HEK293 (cell line): ENCODE data around the gene TLE3.

Source experiments
- ZBTB7A ChIP-seq: fragments of 450-650 bp; formaldehyde crosslinking; IDR thresholded peaks from 2 replicates; pipeline ENCODE4 v1.5.1; 2016; ENCODE audit warnings: low read depth, missing biosample characterization, missing genetic modification characterization
- ZNF416 ChIP-seq: fragments of 450-650 bp; formaldehyde crosslinking; IDR thresholded peaks from 2 replicates; pipeline ENCODE4 v1.5.1; 2016; ENCODE audit warnings: missing biosample characterization, missing genetic modification characterization
- ZNF549 ChIP-seq: fragments of 450-650 bp; IDR thresholded peaks from 2 replicates; pipeline ENCODE4 v1.5.1; 2018; ENCODE audit warnings: missing biosample characterization, missing genetic modification characterization, mild to moderate bottlenecking, inconsistent platforms, moderate library complexity
- ZNF830 ChIP-seq: fragments of 450-650 bp; IDR thresholded peaks from 2 replicates; pipeline ENCODE4 v1.5.0; 2018; ENCODE audit warnings: missing biosample characterization, missing genetic modification characterization, low read depth, mild to moderate bottlenecking, moderate library complexity
- TF ChIP-seq, protein P1 (sequence below): fragments of 450-650 bp; formaldehyde crosslinking; IDR thresholded peaks from 2 replicates; pipeline ENCODE4 v1.5.1; 2016; ENCODE audit warnings: missing biosample characterization, missing genetic modification characterization
- TF ChIP-seq, protein P2 (sequence below): fragments of 450-650 bp; formaldehyde crosslinking; IDR thresholded peaks from 2 replicates; pipeline ENCODE4 v1.5.1; 2016; ENCODE audit warnings: missing biosample characterization, missing genetic modification characterization

DNA sequence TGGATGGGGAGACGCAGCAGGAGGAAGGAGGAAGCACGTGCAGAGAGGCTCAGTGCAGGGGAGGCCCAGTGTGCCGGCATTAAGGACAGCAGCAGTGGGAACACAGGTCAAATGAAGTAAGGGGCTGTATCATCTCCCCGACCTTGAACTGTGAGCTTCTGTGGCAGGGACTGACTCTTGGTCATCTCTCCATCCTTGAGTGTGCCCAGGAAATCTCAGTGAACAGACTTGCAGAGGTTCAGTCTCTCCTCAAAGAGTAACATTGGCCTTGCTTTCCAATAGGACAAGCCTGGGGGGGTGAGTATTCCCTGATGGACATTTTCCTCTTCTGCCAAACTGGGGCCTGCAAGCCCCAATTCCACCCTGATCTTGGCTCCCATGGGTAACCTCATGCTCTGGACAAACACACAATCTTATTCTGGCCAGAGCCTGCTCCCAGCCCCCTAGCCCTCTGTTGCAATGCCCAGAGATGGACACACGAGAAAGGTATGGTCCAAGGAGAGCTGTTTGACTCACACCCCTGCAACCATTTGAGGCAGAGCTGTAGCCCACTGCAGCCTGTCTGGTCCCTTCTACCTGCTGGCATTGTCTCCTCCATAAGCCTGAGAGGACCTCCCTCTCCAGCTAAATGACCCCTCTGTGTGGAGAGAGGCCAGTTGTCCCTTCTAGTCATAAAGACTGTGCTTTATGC is 50.9 kb downstream of the TLE3 start:
- TF ChIP-seq ZBTB7A (tag by site-specific recombination): no peak
- TF ChIP-seq, protein P1, sequence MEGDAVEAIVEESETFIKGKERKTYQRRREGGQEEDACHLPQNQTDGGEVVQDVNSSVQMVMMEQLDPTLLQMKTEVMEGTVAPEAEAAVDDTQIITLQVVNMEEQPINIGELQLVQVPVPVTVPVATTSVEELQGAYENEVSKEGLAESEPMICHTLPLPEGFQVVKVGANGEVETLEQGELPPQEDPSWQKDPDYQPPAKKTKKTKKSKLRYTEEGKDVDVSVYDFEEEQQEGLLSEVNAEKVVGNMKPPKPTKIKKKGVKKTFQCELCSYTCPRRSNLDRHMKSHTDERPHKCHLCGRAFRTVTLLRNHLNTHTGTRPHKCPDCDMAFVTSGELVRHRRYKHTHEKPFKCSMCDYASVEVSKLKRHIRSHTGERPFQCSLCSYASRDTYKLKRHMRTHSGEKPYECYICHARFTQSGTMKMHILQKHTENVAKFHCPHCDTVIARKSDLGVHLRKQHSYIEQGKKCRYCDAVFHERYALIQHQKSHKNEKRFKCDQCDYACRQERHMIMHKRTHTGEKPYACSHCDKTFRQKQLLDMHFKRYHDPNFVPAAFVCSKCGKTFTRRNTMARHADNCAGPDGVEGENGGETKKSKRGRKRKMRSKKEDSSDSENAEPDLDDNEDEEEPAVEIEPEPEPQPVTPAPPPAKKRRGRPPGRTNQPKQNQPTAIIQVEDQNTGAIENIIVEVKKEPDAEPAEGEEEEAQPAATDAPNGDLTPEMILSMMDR (tag by site-specific recombination): no peak
- TF ChIP-seq ZNF416 (tag by site-specific recombination): no peak
- no peak for TF ChIP-seq ZNF549 (tag by site-specific recombination)
- no peak for TF ChIP-seq ZNF830
- TF ChIP-seq, protein P2, sequence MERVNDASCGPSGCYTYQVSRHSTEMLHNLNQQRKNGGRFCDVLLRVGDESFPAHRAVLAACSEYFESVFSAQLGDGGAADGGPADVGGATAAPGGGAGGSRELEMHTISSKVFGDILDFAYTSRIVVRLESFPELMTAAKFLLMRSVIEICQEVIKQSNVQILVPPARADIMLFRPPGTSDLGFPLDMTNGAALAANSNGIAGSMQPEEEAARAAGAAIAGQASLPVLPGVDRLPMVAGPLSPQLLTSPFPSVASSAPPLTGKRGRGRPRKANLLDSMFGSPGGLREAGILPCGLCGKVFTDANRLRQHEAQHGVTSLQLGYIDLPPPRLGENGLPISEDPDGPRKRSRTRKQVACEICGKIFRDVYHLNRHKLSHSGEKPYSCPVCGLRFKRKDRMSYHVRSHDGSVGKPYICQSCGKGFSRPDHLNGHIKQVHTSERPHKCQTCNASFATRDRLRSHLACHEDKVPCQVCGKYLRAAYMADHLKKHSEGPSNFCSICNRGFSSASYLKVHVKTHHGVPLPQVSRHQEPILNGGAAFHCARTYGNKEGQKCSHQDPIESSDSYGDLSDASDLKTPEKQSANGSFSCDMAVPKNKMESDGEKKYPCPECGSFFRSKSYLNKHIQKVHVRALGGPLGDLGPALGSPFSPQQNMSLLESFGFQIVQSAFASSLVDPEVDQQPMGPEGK (tag by site-specific recombination): no peak
